NT2/D1 (cell line): ENCODE data around the gene GPAM.

Source experiments
- SUZ12 ChIP-seq: IDR thresholded peaks from 2 replicates; pipeline ENCODE4 v1.6.1; 2011; ENCODE audit not compliant: insufficient read length, insufficient read depth; ENCODE audit errors: extremely low read depth
- YY1 ChIP-seq: IDR thresholded peaks from 2 replicates; pipeline ENCODE4 v1.6.1; 2011; ENCODE audit not compliant: insufficient read length, insufficient read depth
- ZNF274 ChIP-seq: IDR thresholded peaks from 2 replicates; pipeline ENCODE4 v1.6.1; 2011; ENCODE audit warnings: mild to moderate bottlenecking, low read depth, low read length

GRCh38 chr10:112225771-112226438 lies 42.3 kb upstream of the GPAM start:
- TF ChIP-seq ZNF274 (no peak), YY1 (no peak), SUZ12 (no peak)
